Neuronal stem cell (in vitro differentiated cells): ENCODE results near the gene IFNA2.

Experiments used
- DNase-seq: peaks from one replicate; pipeline ENCODE4 v3.0.0-alpha.2; 2013; ENCODE audit warnings: low spot score
- H2AFZ ChIP-seq: one replicate; pipeline ENCODE4 v1.6.1; 2013; ENCODE audit warnings: mild to moderate bottlenecking, low read length, inconsistent platforms
- H2AK5ac ChIP-seq: 2 replicates; pipeline ENCODE4 v1.6.1; 2013; ENCODE audit warnings: low read depth, mild to moderate bottlenecking, inconsistent platforms, low read length, moderate library complexity, mixed read lengths
- H2BK120ac ChIP-seq: 2 replicates; pipeline ENCODE4 v1.6.1; 2013; ENCODE audit warnings: low read depth, mild to moderate bottlenecking, inconsistent platforms, low read length, moderate library complexity, mixed read lengths
- H2BK12ac ChIP-seq: one replicate; pipeline ENCODE4 v1.6.1; 2013; ENCODE audit warnings: low read length, inconsistent platforms
- H2BK15ac ChIP-seq: 2 replicates; pipeline ENCODE4 v1.6.1; 2013; ENCODE audit warnings: mild to moderate bottlenecking, low read length, inconsistent platforms, mixed read lengths
- H2BK5ac ChIP-seq: one replicate; pipeline ENCODE4 v1.6.1; 2013; ENCODE audit warnings: inconsistent platforms, mild to moderate bottlenecking, low read length, moderate library complexity
- H3K14ac ChIP-seq: one replicate; pipeline ENCODE4 v1.6.1; 2013; ENCODE audit warnings: low read length, inconsistent platforms
- H3K18ac ChIP-seq: 2 replicates; pipeline ENCODE4 v1.6.1; 2013; ENCODE audit warnings: low read length, inconsistent platforms
- H3K23ac ChIP-seq: 2 replicates; pipeline ENCODE4 v1.6.1; 2013; ENCODE audit warnings: low read depth, mild to moderate bottlenecking, mixed read lengths, low read length, inconsistent platforms; ENCODE audit not compliant: poor library complexity
- H3K27ac ChIP-seq: replicated peaks from 3 replicates; pipeline ENCODE4 v1.5.1; 2013; ENCODE audit warnings: low read length, inconsistent platforms
- H3K27me3 ChIP-seq, 3 experiments: 2 replicates each; pipeline ENCODE4 v1.6.1; 2013; ENCODE audit warnings: low read length in 3 of 3, mild to moderate bottlenecking in 2 of 3, inconsistent platforms in 1 of 3, low read depth in 1 of 3, mixed read lengths in 1 of 3, moderate library complexity in 1 of 3; ENCODE audit not compliant: control insufficient read depth in 3 of 3, insufficient read depth in 3 of 3
- H3K36me3 ChIP-seq, 2 donors: replicated peaks in 1 of 2; 2 replicates each; pipeline ENCODE4 v1.6.1; 2013; ENCODE audit warnings: low read length in 2 of 2; ENCODE audit not compliant: control insufficient read depth in 2 of 2, insufficient read depth in 2 of 2
- H3K4ac ChIP-seq: 2 replicates; pipeline ENCODE4 v1.6.1; 2013; ENCODE audit warnings: inconsistent platforms, mild to moderate bottlenecking, low read length, moderate library complexity
- H3K4me1 ChIP-seq, 2 donors: 1 replicate in 1 of 2; 2 replicates in 1 of 2; pipeline ENCODE4 v1.6.1; 2013; ENCODE audit warnings: low read length in 2 of 2, low read depth in 1 of 2; ENCODE audit not compliant: control insufficient read depth in 2 of 2, insufficient read depth in 1 of 2
- H3K4me2 ChIP-seq: one replicate; pipeline ENCODE4 v1.6.1; 2013; ENCODE audit warnings: mild to moderate bottlenecking, low read length, inconsistent platforms; ENCODE audit not compliant: insufficient read depth, poor library complexity, severe bottlenecking
- H3K4me3 ChIP-seq, 2 donors: 2 replicates each; pipeline ENCODE4 v1.5.1; 2013; ENCODE audit warnings: low read length in 2 of 2, mild to moderate bottlenecking in 2 of 2, inconsistent platforms in 1 of 2, moderate library complexity in 1 of 2
- H3K79me1 ChIP-seq: one replicate; pipeline ENCODE4 v1.6.1; 2013; ENCODE audit warnings: low read depth, mild to moderate bottlenecking, inconsistent platforms, low read length, moderate library complexity
- H3K9ac ChIP-seq: one replicate; pipeline ENCODE4 v1.6.1; 2013; ENCODE audit warnings: mild to moderate bottlenecking, low read depth, low read length, inconsistent platforms; ENCODE audit not compliant: poor library complexity
- H3K9me3 ChIP-seq, 2 donors: replicated peaks in 1 of 2; 2 replicates each; pipeline versions ENCODE3 to v1.6.1; 2013; ENCODE audit warnings: low read length in 2 of 2, mild to moderate bottlenecking in 2 of 2, inconsistent platforms in 1 of 2, low read depth in 1 of 2, mixed read lengths in 1 of 2, moderate library complexity in 1 of 2; ENCODE audit not compliant: control insufficient read depth in 2 of 2, insufficient read depth in 1 of 2
- H4K8ac ChIP-seq: one replicate; pipeline ENCODE4 v1.6.1; 2013; ENCODE audit warnings: low read depth, mild to moderate bottlenecking, inconsistent platforms, low read length, moderate library complexity
- H4K91ac ChIP-seq: one replicate; pipeline ENCODE4 v1.6.1; 2013; ENCODE audit warnings: low read length, low read depth, mild to moderate bottlenecking, inconsistent platforms; ENCODE audit not compliant: poor library complexity
- WGBS, 2 donors: extraction: QIAGEN DNeasy Blood & Tissue Kit; methylation state at CpG; one replicate each; pipeline ENCODE4 v1.1.7; 2013; ENCODE audit warnings: missing lambda C conversion rate in 2 of 2, mixed read lengths in 1 of 2; ENCODE audit not compliant: insufficient read length in 2 of 2, insufficient replicate concordance in 1 of 2; ENCODE audit errors: extremely low coverage in 2 of 2; 5-methylcytosine and 5-hydroxymethylcytosine counted together

The IFNA2 gene

DNA sequence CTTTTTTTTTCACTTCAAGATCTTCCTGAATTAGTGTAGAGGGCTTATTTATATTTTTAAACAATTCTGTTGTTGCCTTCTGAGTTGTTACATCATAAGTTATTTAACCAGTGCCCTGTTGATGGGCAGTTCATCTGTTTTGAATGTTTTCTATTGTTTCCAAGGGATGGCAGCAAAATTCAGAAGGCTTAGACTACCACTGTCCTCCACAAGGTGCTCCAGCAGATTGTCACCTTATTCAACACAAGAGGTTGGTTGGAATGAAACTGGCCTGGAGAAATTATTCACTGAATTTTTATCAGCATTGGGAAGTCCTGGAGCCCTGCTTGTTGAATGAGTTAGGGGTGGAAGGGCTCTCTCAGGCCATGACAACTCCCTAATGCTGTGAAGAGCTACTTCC is 48.7 kb downstream of the IFNA2 start:
- Histone ChIP-seq H3K27me3 (peaks cover 0 to 7% (median 0%) of the 10 kb centered on the region in 3 experiments), H3K14ac (no peak overlapping the region), H2BK120ac (no peak overlapping the region), H3K9ac (no peak overlapping the region), H3K4me1 (peaks cover 6 to 16% of the 10 kb centered on the region in 2 donors), H4K91ac (no peak overlapping the region), H2AFZ (peak overlapping the region; percentile 61), H3K27ac (no peak overlapping the region), H3K36me3 (peaks cover 0 to 25% of the 10 kb centered on the region in 2 donors), H3K4me3 (no peak overlapping the region), H2BK12ac (no peak overlapping the region), H3K4ac (no peak overlapping the region), H3K23ac (no peak overlapping the region), H3K9me3 (peaks cover 0 to 5% of the 10 kb centered on the region in 2 donors), H2AK5ac (no peak overlapping the region), H2BK5ac (no peak overlapping the region), H3K18ac (no peak overlapping the region), H3K4me2 (no peak overlapping the region), H3K79me1 (peaks cover 5% of the 10 kb centered on the region), H2BK15ac (no peak overlapping the region), H4K8ac (no peak overlapping the region)
- DNase-seq, result no peak

DNA sequence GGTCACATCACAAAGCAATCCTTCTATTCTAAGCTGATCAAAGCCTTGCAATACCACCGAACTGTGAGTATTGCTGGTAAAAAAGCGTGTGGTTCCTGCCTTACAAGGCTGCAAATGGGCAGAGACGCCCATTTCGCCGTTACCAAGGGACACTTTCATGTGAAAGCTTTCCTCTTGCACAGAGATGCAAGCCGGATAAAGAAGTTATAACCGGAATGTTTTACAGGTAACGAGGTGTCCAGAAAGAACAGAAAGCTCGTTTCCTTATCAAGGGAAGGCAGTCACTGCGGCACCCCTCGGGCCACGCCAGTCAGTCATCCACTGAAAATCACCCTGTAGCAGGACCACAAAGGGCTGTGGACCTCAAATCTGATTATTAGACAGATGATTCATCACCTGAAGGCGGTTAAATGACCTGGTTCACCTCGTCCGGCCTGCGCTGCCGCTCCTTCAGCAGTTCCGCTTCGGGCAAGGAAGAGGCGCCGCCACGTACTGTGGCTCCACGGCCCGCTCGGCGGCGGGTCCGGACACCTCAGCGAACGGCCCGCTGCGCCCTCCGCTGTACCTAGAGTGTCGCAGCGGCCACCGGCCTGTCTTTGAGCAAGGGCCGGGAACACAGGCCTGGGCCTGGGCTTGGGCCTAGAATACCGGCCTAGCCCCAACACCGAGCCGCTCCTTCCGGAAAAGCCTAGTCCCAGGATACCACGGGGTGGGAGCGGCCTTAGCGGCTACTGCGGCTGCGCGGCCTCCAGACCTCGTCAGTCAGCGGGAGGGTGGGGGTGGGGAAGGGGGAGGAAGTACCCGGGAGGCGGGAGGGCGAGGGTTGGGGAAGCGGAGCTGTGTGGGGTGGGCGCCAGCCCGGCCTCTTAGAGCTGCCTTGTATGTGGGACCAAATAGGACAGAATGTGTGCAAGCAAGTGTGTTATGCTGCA is 50.2 kb downstream of the IFNA2 start, which contains the start of gene KLHL9:
KLHL9 (minus strand) TSS at position 704 of the 932 bp plus-strand sequence; CDS start at position 159, 545 bp downstream.
- no peak within 1 kb of the TSS for H2BK5ac ChIP-seq
- H3K4ac ChIP-seq, result no peak within 1 kb of the TSS
- H3K23ac ChIP-seq, result peak within 1 kb of the TSS; percentile 11
- peaks cover 0 to 7% (median 0%) of the 10 kb centered on the region in 3 experiments for H3K27me3 ChIP-seq
- no peak within 1 kb of the TSS for H2BK15ac ChIP-seq
- H3K9me3 ChIP-seq, result peaks cover 0 to 5% of the 10 kb centered on the region in 2 donors
- H2BK120ac ChIP-seq, result no peak within 1 kb of the TSS
- peak within 1 kb of the TSS; percentile 92 to 95 for H3K4me3 ChIP-seq
- WGBS, 2 donors, result no CpG with 5 or more reads among the region's 55 CpGs
- H3K14ac ChIP-seq, result peak within 1 kb of the TSS; percentile 99
- no peak within 1 kb of the TSS for H2BK12ac ChIP-seq
- H3K9ac ChIP-seq, result peak within 1 kb of the TSS; percentile 96
- peaks cover 6 to 16% of the 10 kb centered on the region in 2 donors for H3K4me1 ChIP-seq
- H3K18ac ChIP-seq, result peak within 1 kb of the TSS; percentile 99
- H3K4me2 ChIP-seq, result peak within 1 kb of the TSS; percentile 65
- H3K27ac ChIP-seq, result peak within 1 kb of the TSS; percentile 59
- no peak within 1 kb of the TSS for H2AK5ac ChIP-seq
- H3K36me3 ChIP-seq, result peaks cover 0 to 40% of the 10 kb centered on the region in 2 donors
- DNase-seq, result peak; percentile 87
- H3K79me1 ChIP-seq, result peaks cover 5% of the 10 kb centered on the region
- H4K8ac ChIP-seq, result peak within 1 kb of the TSS; percentile 84
- H4K91ac ChIP-seq, result no peak within 1 kb of the TSS
- peak within 1 kb of the TSS; percentile 94 for H2AFZ ChIP-seq
